ENCODE measurements around the gene TSPOAP1.

DNA sequence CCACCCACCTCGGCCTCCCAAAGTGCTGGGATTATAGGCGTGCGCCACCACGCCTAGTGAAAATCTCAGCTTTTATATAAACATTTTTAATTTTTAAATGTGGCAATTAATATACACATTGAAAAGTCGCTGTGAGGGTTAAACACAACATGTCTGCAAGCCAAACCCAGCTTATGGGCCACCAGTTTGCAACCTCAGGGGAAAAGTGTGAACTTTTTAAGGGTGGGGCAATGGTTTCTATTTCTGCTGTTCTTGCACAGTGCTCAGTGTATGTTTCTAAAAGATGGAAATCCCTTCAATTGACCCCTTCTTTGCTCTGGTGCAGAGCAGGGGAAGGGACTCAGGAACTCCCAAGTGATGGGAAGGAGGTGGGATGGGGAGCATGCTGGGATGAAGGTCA lies 41.7 kb upstream of the TSPOAP1 start:
- TF ChIP-seq, protein P1, sequence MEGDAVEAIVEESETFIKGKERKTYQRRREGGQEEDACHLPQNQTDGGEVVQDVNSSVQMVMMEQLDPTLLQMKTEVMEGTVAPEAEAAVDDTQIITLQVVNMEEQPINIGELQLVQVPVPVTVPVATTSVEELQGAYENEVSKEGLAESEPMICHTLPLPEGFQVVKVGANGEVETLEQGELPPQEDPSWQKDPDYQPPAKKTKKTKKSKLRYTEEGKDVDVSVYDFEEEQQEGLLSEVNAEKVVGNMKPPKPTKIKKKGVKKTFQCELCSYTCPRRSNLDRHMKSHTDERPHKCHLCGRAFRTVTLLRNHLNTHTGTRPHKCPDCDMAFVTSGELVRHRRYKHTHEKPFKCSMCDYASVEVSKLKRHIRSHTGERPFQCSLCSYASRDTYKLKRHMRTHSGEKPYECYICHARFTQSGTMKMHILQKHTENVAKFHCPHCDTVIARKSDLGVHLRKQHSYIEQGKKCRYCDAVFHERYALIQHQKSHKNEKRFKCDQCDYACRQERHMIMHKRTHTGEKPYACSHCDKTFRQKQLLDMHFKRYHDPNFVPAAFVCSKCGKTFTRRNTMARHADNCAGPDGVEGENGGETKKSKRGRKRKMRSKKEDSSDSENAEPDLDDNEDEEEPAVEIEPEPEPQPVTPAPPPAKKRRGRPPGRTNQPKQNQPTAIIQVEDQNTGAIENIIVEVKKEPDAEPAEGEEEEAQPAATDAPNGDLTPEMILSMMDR (conservative IDR thresholded peaks at IDR 0.05; ENCODE audit: low read depth, low read length), result no peak
- TF ChIP-seq, protein P2, sequence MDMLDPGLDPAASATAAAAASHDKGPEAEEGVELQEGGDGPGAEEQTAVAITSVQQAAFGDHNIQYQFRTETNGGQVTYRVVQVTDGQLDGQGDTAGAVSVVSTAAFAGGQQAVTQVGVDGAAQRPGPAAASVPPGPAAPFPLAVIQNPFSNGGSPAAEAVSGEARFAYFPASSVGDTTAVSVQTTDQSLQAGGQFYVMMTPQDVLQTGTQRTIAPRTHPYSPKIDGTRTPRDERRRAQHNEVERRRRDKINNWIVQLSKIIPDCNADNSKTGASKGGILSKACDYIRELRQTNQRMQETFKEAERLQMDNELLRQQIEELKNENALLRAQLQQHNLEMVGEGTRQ (IDR thresholded peaks at IDR 0.05; ENCODE audit: low read depth, low read length), result no peak
- TF ChIP-seq POLR2A (IDR thresholded peaks at IDR 0.05; ENCODE audit: low read depth, low read length) (no peak), CEBPB (IDR thresholded peaks at IDR 0.05; ENCODE audit: low read depth, low read length) (no peak), RAD21 (IDR thresholded peaks at IDR 0.05; ENCODE audit: low read length) (no peak), MXI1 (IDR thresholded peaks at IDR 0.05; ENCODE audit: borderline replicate concordance, low read depth, low read length) (no peak)
- TF ChIP-seq, protein P3, sequence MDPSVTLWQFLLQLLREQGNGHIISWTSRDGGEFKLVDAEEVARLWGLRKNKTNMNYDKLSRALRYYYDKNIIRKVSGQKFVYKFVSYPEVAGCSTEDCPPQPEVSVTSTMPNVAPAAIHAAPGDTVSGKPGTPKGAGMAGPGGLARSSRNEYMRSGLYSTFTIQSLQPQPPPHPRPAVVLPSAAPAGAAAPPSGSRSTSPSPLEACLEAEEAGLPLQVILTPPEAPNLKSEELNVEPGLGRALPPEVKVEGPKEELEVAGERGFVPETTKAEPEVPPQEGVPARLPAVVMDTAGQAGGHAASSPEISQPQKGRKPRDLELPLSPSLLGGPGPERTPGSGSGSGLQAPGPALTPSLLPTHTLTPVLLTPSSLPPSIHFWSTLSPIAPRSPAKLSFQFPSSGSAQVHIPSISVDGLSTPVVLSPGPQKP (IDR thresholded peaks at IDR 0.05; ENCODE audit: borderline replicate concordance, low read depth, low read length), result no peak

All from IMR-90 (cell line).